HCT116 (cell line): ENCODE results near the gene SPOCD1. TPM values are rescaled to one million over a fixed set of nuclear protein-coding genes. Genes with fewer than 3 reads are reported as not detected.

Source experiments
- ATAC-seq: fragments of 200-7000 bp; cut with Tn5 transposase; 2 replicates; pipeline ENCODE4 v1.9.1; 2020; ENCODE audit warnings: mild to moderate bottlenecking, moderate library complexity
- BruUV-seq: library from RNA; stranded (reverse); fragments of 400-500 nt; replicated peaks from 2 replicates; lab custom pipeline; 2021; lab: Mats Ljungman, UMichigan
- CTCF ChIA-PET: fragments of 300-600 bp; sonication (Branson Sonifier 250); formaldehyde crosslinking; loops from one replicate; lab custom pipeline; 2021; ENCODE audit warnings: antibody characterized with exemption; lab: Charles Lee
- POLR2A ChIA-PET: fragments of 300-600, 350-600 bp; sonication (Branson Sonifier 250); formaldehyde crosslinking; loops from one replicate; lab custom pipeline; 2021; ENCODE audit warnings: antibody characterized with exemption; lab: Charles Lee
- RAD21 ChIA-PET, 2 experiments: fragments of 300-600 bp; sonication (Branson Sonifier 250); formaldehyde crosslinking; loops; one replicate each; lab custom pipeline; 2023; ENCODE audit warnings: low total read pairs in 2 of 2; ENCODE audit not compliant: uncharacterized antibody in 2 of 2, unreplicated experiment in 2 of 2, low non-redundant PET in 1 of 2; lab: Charles Lee
- DNase-seq: peaks from one replicate; pipeline ENCODE4 v3.0.0-alpha.2; 2010; ENCODE audit warnings: low read depth, low spot score
- H2AFZ ChIP-seq: fragments of 200-600 bp; shearing (Covaris generic), sonication (generic); 2 replicates; pipeline ENCODE4 v1.6.1; 2017; ENCODE audit warnings: low read depth, mixed run types, mixed read lengths, antibody characterized with exemption, low read length; ENCODE audit not compliant: poor library complexity, severe bottlenecking
- H3K27ac ChIP-seq: 2 replicates; pipeline ENCODE4 v1.5.1; 2012; ENCODE audit warnings: low read depth, low read length
- H3K27me3 ChIP-seq: fragments of 200-600 bp; sonication (generic); 2 replicates; pipeline ENCODE4 v1.6.1; 2016; ENCODE audit warnings: mixed run types, low read length, mixed read lengths; ENCODE audit not compliant: insufficient read depth
- H3K36me3 ChIP-seq, 2 experiments: fragments of 200-500 bp in 1 of 2; fragments of 200-600 bp in 1 of 2; sonication (Bioruptor generic) in 1 of 2; sonication (generic) in 1 of 2; 2 replicates each; pipeline versions ENCODE4 v1.5.1 to v1.6.1; 2014 to 2016; ENCODE audit warnings: low read length in 2 of 2, inconsistent platforms in 1 of 2, mixed read lengths in 1 of 2, mixed run types in 1 of 2; ENCODE audit not compliant: insufficient read depth in 2 of 2, control insufficient read depth in 1 of 2
- H3K4me1 ChIP-seq, 2 experiments: fragments of 200-600 bp in 1 of 2; sonication (generic) in 1 of 2; 2 replicates each; pipeline versions ENCODE4 v1.5.1 to v1.6.1; 2012 to 2017; ENCODE audit warnings: low read length in 2 of 2, inconsistent platforms in 1 of 2, mild to moderate bottlenecking in 1 of 2, mixed read lengths in 1 of 2, mixed run types in 1 of 2, moderate library complexity in 1 of 2; ENCODE audit not compliant: insufficient read depth in 2 of 2, control insufficient read depth in 1 of 2
- H3K4me2 ChIP-seq: fragments of 200-600 bp; sonication (generic); 2 replicates; pipeline ENCODE4 v1.6.1; 2017; ENCODE audit warnings: mixed run types, low read length, mixed read lengths
- H3K4me3 ChIP-seq, 2 experiments: fragments of 200-600 bp in 1 of 2; sonication (generic) in 1 of 2; replicated peaks in 1 of 2; 2 replicates each; pipeline ENCODE4 v1.5.1; 2011 to 2016; ENCODE audit warnings: low read length in 2 of 2, control low read depth in 1 of 2, low read depth in 1 of 2, mild to moderate bottlenecking in 1 of 2, mixed read lengths in 1 of 2, mixed run types in 1 of 2
- H3K79me2 ChIP-seq: fragments of 200-600 bp; sonication (generic); 2 replicates; pipeline ENCODE4 v1.6.1; 2017; ENCODE audit warnings: mild to moderate bottlenecking, mixed run types, low read length, moderate library complexity, mixed read lengths; ENCODE audit not compliant: insufficient read depth
- H3K9ac ChIP-seq: fragments of 200-600 bp; sonication (generic); 2 replicates; pipeline ENCODE4 v1.6.1; 2016; ENCODE audit warnings: low read length, mixed read lengths
- H3K9me2 ChIP-seq: fragments of 200-600 bp; sonication (generic), shearing (Covaris generic); 2 replicates; pipeline ENCODE4 v1.6.1; 2017; ENCODE audit warnings: mixed run types, mild to moderate bottlenecking, moderate library complexity; ENCODE audit not compliant: insufficient read depth
- H3K9me3 ChIP-seq, 2 experiments: fragments of 200-500 bp in 1 of 2; fragments of 200-600 bp in 1 of 2; sonication (Bioruptor generic) in 1 of 2; sonication (generic) in 1 of 2; 2 replicates each; pipeline ENCODE4 v1.6.1; 2014 to 2017; ENCODE audit warnings: low read length in 2 of 2, mixed read lengths in 2 of 2, inconsistent platforms in 1 of 2, low read depth in 1 of 2, mild to moderate bottlenecking in 1 of 2, mixed run types in 1 of 2, moderate library complexity in 1 of 2; ENCODE audit not compliant: control insufficient read depth in 1 of 2, insufficient read depth in 1 of 2
- H4K20me1 ChIP-seq: fragments of 200-600 bp; sonication (generic), shearing (Covaris generic); 2 replicates; pipeline ENCODE4 v1.6.1; 2017; ENCODE audit warnings: mixed run types, mild to moderate bottlenecking, moderate library complexity; ENCODE audit not compliant: insufficient read depth
- CBX3 ChIP-seq: IDR thresholded peaks from 2 replicates; pipeline ENCODE4 v1.6.1; 2012; ENCODE audit warnings: low read depth
- CEBPB ChIP-seq: IDR thresholded peaks from 2 replicates; pipeline ENCODE4 v1.6.1; 2012; ENCODE audit warnings: low read depth
- EGR1 ChIP-seq: IDR thresholded peaks from 2 replicates; pipeline ENCODE4 v1.6.1; 2012; ENCODE audit warnings: low read depth
- ELF1 ChIP-seq: IDR thresholded peaks from 2 replicates; pipeline ENCODE4 v1.6.1; 2012; ENCODE audit warnings: low read depth, borderline replicate concordance
- FOSL1 ChIP-seq: IDR thresholded peaks from 2 replicates; pipeline ENCODE4 v1.6.1; 2012; ENCODE audit warnings: low read depth
- POLR2AphosphoS5 ChIP-seq: IDR thresholded peaks from 2 replicates; pipeline ENCODE4 v1.6.1; 2011; ENCODE audit warnings: mild to moderate bottlenecking, low read depth, low read length, moderate library complexity
- RAD21 ChIP-seq: IDR thresholded peaks from 2 replicates; pipeline ENCODE4 v1.6.1; 2012; ENCODE audit warnings: low read depth, mild to moderate bottlenecking
- TCF7L2 ChIP-seq: IDR thresholded peaks from 2 replicates; pipeline ENCODE4 v1.7.0; 2011; ENCODE audit warnings: borderline replicate concordance, inconsistent platforms; ENCODE audit not compliant: insufficient read depth, insufficient read length; ENCODE audit errors: extremely low read depth
- YY1 ChIP-seq: IDR thresholded peaks from 2 replicates; pipeline ENCODE4 v1.6.1; 2011; ENCODE audit warnings: low read length, low read depth, moderate library complexity, mild to moderate bottlenecking; ENCODE audit not compliant: insufficient replicate concordance; ENCODE audit errors: extremely low read depth
- intact Hi-C: fragments of 100-400 bp; cut with micrococcal nuclease; formaldehyde crosslinking; loops from 2 replicates; pipeline ENCODE4 v1.10.0; 2022
- total RNA-seq: library from RNA; stranded (reverse); gene quantifications from one replicate; pipeline ENCODE4 v1.2.1, GENCODE V29; 2021; ENCODE audit not compliant: unreplicated experiment
- TF ChIP-seq, protein P1 (sequence below): IDR thresholded peaks from 2 replicates; pipeline ENCODE4 v1.6.1; 2012; ENCODE audit warnings: low read depth
- TF ChIP-seq, protein P2 (sequence below): IDR thresholded peaks from 2 replicates; pipeline ENCODE4 v1.6.1; 2011; ENCODE audit warnings: mild to moderate bottlenecking, low read length, moderate library complexity; ENCODE audit not compliant: insufficient replicate concordance; ENCODE audit errors: extremely low read depth

SPOCD1 gene
- total RNA-seq, 1 experiment from 2014 or later = 5.0 TPM

DNA sequence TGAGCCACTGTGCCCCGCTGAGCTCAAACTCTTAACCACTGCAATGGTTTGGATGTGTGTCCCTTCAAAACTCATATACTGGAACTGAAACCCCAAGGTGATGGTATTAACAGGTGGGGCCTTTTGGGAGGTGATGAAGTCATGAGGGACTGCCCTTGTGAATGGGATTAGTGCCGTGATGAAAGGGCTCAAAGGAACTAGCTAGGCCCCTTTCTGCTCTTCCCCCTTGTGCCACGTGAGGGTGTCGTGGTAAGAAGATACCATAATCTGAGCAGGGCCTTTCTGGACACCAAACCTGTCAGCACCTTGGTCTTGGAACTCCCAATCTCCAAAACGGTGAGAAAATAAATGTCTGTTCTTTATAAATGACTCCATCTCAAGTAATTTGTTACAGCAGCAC lies 45.5 kb upstream of the SPOCD1 start:
- Histone ChIP-seq H3K9me3 (no peaks in the 10 kb centered on the region), H2AFZ (no peak overlapping the region), H3K4me1 (no peaks in the 10 kb centered on the region), H3K9me2 (no peaks in the 10 kb centered on the region), H3K4me3 (no peak overlapping the region), H4K20me1 (no peaks in the 10 kb centered on the region), H3K27ac (no peak overlapping the region), H3K79me2 (no peaks in the 10 kb centered on the region), H3K36me3 (no peaks in the 10 kb centered on the region), H3K27me3 (no peaks in the 10 kb centered on the region), H3K9ac (no peak overlapping the region), H3K4me2 (no peak overlapping the region)
- ChIA-PET POLR2A (no interaction called here), CTCF (no interaction called here), RAD21 (no interaction called here)
- no peak for DNase-seq
- BruUV-seq = no TSS peak
- intact Hi-C loops = no loop called here
- no peak; the same call in 1 of the 2 replicates for ATAC-seq
- TF ChIP-seq TCF7L2 (no peak), CEBPB (no peak), YY1 (no peak), EGR1 (no peak), RAD21 (no peak), FOSL1 (no peak), ELF1 (no peak), CBX3 (no peak), POLR2AphosphoS5 (no peak)
- TF ChIP-seq, protein P1, sequence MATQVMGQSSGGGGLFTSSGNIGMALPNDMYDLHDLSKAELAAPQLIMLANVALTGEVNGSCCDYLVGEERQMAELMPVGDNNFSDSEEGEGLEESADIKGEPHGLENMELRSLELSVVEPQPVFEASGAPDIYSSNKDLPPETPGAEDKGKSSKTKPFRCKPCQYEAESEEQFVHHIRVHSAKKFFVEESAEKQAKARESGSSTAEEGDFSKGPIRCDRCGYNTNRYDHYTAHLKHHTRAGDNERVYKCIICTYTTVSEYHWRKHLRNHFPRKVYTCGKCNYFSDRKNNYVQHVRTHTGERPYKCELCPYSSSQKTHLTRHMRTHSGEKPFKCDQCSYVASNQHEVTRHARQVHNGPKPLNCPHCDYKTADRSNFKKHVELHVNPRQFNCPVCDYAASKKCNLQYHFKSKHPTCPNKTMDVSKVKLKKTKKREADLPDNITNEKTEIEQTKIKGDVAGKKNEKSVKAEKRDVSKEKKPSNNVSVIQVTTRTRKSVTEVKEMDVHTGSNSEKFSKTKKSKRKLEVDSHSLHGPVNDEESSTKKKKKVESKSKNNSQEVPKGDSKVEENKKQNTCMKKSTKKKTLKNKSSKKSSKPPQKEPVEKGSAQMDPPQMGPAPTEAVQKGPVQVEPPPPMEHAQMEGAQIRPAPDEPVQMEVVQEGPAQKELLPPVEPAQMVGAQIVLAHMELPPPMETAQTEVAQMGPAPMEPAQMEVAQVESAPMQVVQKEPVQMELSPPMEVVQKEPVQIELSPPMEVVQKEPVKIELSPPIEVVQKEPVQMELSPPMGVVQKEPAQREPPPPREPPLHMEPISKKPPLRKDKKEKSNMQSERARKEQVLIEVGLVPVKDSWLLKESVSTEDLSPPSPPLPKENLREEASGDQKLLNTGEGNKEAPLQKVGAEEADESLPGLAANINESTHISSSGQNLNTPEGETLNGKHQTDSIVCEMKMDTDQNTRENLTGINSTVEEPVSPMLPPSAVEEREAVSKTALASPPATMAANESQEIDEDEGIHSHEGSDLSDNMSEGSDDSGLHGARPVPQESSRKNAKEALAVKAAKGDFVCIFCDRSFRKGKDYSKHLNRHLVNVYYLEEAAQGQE = no peak
- TF ChIP-seq, protein P2, sequence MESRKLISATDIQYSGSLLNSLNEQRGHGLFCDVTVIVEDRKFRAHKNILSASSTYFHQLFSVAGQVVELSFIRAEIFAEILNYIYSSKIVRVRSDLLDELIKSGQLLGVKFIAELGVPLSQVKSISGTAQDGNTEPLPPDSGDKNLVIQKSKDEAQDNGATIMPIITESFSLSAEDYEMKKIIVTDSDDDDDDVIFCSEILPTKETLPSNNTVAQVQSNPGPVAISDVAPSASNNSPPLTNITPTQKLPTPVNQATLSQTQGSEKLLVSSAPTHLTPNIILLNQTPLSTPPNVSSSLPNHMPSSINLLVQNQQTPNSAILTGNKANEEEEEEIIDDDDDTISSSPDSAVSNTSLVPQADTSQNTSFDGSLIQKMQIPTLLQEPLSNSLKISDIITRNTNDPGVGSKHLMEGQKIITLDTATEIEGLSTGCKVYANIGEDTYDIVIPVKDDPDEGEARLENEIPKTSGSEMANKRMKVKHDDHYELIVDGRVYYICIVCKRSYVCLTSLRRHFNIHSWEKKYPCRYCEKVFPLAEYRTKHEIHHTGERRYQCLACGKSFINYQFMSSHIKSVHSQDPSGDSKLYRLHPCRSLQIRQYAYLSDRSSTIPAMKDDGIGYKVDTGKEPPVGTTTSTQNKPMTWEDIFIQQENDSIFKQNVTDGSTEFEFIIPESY = no peak
